ENCODE results near the gene COL5A1. TPM values are rescaled to one million over a fixed set of nuclear protein-coding genes. Genes with fewer than 3 reads are reported as not detected.
"Not testable (repeated sequence)": the region's sequence is repeated elsewhere in the genome, so short reads cannot be mapped to it uniquely, and the experiment has no call there.

Gene COL5A1
- total RNA-seq, 1 donor from 2014 or later, result 13.9 TPM

- peak; percentile 10 for DNase-seq
- TF ChIP-seq CTCF (IDR thresholded peaks at IDR 0.05; ENCODE audit: borderline replicate concordance), result no peak
- Histone ChIP-seq H3K4me1 (peaks cover 34% of the 10 kb centered on the region), H3K27ac (replicated peaks) (peak overlapping the region; percentile 83), H3K9me3 (replicated peaks) (peaks cover 6% of the 10 kb centered on the region), H3K36me3 (no peaks in the 10 kb centered on the region), H3K4me3 (no peak overlapping the region), H3K27me3 (ENCODE audit: low read depth) (no peaks in the 10 kb centered on the region)
- intact Hi-C loops (cut with micrococcal nuclease), result no loop called here
These were observed 21.5 kb downstream of the COL5A1 start for GRCh38 chr9:134663084-134663483.

- TF ChIP-seq CTCF (IDR thresholded peaks at IDR 0.05; ENCODE audit: borderline replicate concordance), result no peak
- peak; percentile 4 for DNase-seq
- Histone ChIP-seq H3K4me3 (no peak overlapping the region), H3K36me3 (no peaks in the 10 kb centered on the region), H3K27me3 (ENCODE audit: low read depth) (no peaks in the 10 kb centered on the region), H3K9me3 (replicated peaks) (peaks cover 6% of the 10 kb centered on the region), H3K27ac (replicated peaks) (peak overlapping the region; percentile 83), H3K4me1 (peaks cover 34% of the 10 kb centered on the region)
- intact Hi-C loops (cut with micrococcal nuclease), result no loop called here
These were observed 22.3 kb downstream of the COL5A1 start for GRCh38 chr9:134663753-134664415.

- H3K4me1 ChIP-seq, result peaks cover 36% of the 10 kb centered on the region
- H3K36me3 ChIP-seq, result no peaks in the 10 kb centered on the region
- H3K9me3 ChIP-seq (replicated peaks), result peaks cover 6% of the 10 kb centered on the region
- peak; percentile 9 for DNase-seq
- intact Hi-C loops (cut with micrococcal nuclease), result no loop called here
- no peaks in the 10 kb centered on the region for H3K27me3 ChIP-seq (ENCODE audit: low read depth)
- no peak for TF ChIP-seq CTCF (IDR thresholded peaks at IDR 0.05; ENCODE audit: borderline replicate concordance)
- H3K27ac ChIP-seq (replicated peaks), result no peak overlapping the region
- no peak overlapping the region for H3K4me3 ChIP-seq
These were observed 22.8 kb downstream of the COL5A1 start for GRCh38 chr9:134664446-134664845.

- Histone ChIP-seq H3K27me3 (ENCODE audit: low read depth) (peaks cover 4% of the 10 kb centered on the region), H3K9me3 (replicated peaks) (no peaks in the 10 kb centered on the region), H3K4me1 (peaks cover 41% of the 10 kb centered on the region), H3K36me3 (no peaks in the 10 kb centered on the region), H3K4me3 (no peak overlapping the region), H3K27ac (replicated peaks) (no peak overlapping the region)
- no peak for TF ChIP-seq CTCF (IDR thresholded peaks at IDR 0.05; ENCODE audit: borderline replicate concordance)
- intact Hi-C loops (cut with micrococcal nuclease), result no loop called here
- peak; percentile 4 for DNase-seq
These were observed 24.6 kb downstream of the COL5A1 start for GRCh38 chr9:134666208-134666607.

- DNase-seq, result no peak
- peaks cover 4% of the 10 kb centered on the region for H3K27me3 ChIP-seq (ENCODE audit: low read depth)
- no peaks in the 10 kb centered on the region for H3K9me3 ChIP-seq (replicated peaks)
- TF ChIP-seq CTCF (IDR thresholded peaks at IDR 0.05; ENCODE audit: borderline replicate concordance), result no peak
- intact Hi-C loops (cut with micrococcal nuclease), result no loop called here
- H3K36me3 ChIP-seq, result no peaks in the 10 kb centered on the region
- no peak overlapping the region for H3K27ac ChIP-seq (replicated peaks)
- H3K4me3 ChIP-seq, result no peak overlapping the region
- H3K4me1 ChIP-seq, result peaks cover 34% of the 10 kb centered on the region
These were observed 25.2 kb downstream of the COL5A1 start for GRCh38 chr9:134666831-134667230.

GRCh38 chr9:134668977-134669376 lies 27.4 kb downstream of the COL5A1 start:
- H3K9me3 ChIP-seq (replicated peaks); H3K27me3 ChIP-seq (ENCODE audit: low read depth); H3K4me3 ChIP-seq; H3K36me3 ChIP-seq; intact Hi-C loops (cut with micrococcal nuclease); H3K27ac ChIP-seq (replicated peaks); DNase-seq: not testable (repeated sequence)
- peaks cover 13% of the 10 kb centered on the region for H3K4me1 ChIP-seq
